Glomerular endothelial cell (primary cell): ENCODE data around the gene DNAH7. TPM values are rescaled to one million over a fixed set of nuclear protein-coding genes. Genes with fewer than 3 reads are reported as not detected.

Experiments used
- DNase-seq: peaks from one replicate; pipeline ENCODE4 v3.0.0-alpha.2; 2011; ENCODE audit warnings: low read depth, low spot score; ENCODE audit errors: extremely low read depth
- total RNA-seq: library from RNA; depleted of rRNA; stranded (reverse); fragments of >200 nt; gene quantifications from 2 replicates; pipeline ENCODE4 v1.2.3, GENCODE V29; 2015

The DNAH7 gene
- total RNA-seq, 1 donor from 2014 or later, result 0.12 TPM

DNA sequence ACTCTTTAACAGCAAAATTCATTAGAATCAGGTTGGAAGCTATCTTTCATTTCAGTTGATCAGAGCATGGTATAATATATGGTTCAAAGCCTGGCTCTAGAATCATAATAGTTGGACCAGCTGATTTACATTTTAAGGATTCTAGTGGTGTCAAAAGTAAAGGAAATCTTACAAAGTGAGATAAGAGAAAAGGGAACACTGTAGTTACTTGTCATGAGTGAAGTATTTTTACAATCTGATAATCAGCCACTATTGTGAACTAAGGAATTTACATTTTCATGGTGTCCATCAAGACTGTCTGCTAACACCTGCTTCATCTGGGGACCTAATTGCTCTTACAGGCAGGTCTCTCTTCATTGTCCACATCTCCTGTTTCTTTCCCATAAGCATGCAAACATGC lies 250.5 kb downstream of the DNAH7 start:
- DNase-seq, result no peak

DNA sequence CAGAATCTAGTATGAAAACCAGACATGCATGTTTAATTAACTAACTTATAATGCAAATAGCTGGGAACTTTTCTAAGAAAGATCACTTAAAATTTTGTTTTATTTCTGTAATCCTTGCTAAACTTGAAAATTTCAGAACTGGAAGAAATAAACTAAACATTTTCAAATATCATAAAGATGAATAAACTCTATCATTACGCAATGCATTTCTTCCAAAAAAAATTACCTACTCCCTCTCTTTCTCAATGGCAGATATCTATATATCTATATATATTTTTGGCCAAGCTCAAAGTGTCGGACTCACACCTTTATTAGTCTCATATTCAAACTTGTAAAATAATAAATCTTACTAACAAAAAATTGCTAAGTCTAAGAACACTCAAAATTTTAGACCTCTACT lies 253.6 kb downstream of the DNAH7 start:
- no peak for DNase-seq

DNA sequence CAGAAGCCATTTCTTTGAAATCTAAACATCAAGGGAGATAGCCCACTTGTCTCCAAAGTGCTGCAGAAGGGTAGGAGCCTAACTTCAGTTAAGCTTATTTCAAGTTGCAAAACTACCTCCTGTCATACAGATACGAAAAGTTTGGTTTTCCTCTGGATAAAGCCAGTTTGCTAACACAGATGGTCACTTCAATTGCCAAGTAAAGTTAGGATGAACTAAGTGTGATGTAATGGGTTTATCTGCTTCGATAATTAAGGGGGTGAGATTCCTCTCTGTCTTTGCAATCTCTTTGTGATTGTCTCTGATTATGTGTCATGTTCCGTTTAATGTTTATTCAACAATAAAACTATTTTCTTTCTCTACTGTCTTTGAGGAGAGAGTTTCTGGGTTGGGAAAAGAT lies 255.2 kb downstream of the DNAH7 start:
- no peak for DNase-seq

DNA sequence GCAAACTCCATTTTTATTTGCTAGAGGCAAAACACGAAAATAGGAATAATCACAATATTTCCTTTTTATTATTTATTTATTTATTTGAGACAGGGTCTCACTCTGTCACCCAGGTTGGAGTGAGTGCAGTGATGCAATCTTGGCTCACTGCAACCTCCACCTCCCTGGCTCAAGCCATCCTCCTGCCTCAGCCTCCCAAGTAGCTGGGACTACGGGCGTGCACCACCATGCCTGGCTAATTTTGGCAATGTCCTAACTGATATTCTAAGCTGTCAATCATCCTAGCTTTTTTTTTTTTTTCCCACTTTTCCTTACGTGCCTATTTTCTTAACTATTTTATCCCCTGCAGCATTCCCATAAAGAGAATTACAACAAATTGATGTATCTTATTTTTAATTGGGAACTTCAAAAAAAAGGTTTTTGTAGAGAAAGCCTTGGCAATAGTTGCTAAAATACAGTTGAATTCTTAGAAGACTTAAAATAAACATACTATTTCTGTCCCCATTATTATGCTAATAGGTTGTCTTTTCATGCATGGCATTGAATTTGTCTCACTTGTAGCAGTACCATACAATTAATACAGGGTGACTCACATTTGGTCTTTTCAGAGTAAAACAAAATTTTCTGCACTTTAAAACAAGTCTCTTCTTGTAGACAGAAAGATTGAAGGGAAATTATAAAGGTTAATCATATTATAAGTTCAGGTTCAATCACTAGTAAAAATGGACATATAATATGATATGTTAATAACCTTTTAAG lies 258.1 kb downstream of the DNAH7 start:
- no peak for DNase-seq

DNA sequence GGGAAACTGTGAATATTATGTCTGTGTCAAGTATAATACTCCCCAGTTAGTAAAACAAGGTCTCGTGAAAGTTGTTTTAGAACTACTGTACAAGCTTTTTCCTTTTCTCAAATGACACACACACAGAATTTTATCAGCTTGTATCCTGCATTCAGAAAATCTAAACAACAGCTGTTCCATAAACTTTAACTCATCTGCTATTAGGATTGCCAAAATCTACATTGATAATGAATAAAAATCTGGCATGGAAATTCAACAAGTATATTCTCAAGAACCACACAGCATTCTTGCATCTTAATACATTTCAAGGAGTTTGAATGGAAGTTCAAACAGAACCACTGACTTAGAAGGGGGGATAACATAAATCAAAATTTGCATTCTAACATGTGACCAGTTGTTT lies 260.4 kb downstream of the DNAH7 start:
- DNase-seq, result no peak

DNA sequence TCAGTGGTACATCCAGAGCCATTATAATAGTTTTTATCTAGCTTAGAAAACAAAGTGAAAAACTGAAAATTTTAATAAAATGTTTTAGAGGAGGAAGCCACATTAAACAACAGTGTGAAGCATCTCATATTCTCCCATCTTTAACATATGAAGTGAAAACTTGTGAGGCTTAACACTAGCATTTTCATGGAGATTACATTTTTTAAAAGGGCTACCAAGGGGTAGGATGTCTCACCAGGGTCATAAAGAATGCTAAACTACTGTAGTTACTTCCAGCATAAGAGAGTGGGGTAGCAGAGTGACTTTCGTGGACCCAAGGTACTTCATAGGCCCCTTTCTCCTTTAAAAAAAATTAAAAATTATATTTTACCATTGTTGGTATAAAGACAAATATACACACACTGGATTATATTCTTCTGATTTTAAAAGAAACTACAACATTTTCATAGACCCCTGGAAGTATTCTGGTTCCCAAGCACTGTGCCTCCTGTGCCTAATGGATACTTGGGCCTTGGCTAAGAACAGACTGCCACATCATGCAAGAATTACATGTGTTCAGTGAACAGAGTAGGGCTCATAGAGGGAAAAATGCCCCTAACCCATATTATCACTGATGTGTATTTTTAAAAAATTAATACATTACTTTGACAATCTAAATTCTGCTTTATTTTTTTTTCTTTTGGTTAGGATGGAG lies 263.2 kb downstream of the DNAH7 start:
- DNase-seq, result no peak

DNA sequence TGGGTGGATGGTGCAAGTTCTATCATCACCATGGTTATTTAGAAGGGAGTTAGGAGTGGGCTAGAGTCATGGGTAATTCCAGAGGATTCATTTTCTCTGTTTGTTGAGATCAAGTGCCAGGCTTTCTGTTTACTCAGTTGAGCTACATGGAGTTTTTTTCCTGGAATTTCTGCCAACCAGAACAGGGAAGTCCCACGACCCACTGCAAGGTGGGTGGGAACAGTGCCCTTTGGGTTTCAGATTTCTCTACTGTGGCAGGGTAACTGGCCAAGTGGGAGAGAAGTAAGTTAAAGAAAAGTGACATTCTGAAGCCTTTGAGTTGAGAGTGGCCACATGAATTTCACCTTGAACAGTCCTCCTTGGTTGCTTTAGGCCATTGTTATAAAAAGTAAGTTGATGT lies 272.8 kb downstream of the DNAH7 start:
- DNase-seq, result no peak

DNA sequence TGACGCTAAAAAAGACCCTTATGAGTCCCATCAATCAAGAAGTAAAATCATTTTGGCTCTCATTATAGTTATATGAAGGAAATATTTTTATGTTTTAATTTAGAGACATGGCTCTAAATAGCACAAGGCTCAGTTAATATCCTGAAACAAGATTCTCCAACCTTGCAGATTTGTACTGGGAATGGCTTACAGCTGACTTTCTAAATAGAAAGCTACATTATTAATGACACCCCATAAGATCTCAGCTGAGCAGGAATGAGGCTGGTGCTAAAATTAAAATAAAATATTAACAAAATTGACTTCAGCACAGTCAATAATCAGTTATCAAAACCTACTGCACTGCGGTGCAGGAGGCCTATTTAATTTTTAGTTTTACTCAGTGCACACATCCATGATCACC lies 274.8 kb downstream of the DNAH7 start:
- DNase-seq, result no peak

DNA sequence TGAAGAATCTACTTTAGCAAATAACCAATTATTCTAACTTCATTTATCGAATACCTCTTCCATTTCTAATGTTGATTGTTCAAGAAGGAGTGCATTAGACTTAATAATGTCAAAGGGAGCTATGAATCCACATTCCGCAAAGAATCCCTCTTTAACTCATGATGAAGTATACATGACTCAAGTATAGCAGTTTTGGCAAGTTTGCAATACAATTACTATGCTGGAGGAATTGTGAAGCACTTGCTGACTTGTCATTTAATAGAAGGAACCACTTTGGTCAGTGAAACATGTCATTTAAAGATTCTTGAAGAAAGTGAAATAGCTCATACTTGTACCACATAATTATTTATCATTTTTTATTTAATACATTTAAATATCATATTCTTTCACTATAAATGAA lies 286.5 kb downstream of the DNAH7 start:
- DNase-seq, result no peak

DNA sequence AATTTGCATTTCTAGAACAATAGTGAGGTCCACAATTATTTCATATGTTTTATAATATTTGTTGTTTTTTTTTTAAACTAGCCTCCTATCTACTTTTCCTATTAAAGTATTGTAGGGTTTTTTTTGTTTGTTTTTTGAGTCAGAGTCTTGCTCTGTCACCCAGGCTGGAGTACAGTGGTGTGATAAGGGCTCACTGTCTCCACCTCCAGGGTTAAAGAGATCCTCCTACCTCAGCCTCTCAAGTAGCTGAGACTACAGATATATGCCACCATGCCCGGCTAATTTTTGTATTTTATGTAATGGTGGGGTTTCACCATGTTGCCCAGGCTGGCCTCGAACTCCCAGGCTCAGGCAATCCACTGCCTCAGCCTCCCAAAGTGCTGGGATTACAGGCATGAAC lies 289.1 kb downstream of the DNAH7 start:
- DNase-seq, result no peak

DNA sequence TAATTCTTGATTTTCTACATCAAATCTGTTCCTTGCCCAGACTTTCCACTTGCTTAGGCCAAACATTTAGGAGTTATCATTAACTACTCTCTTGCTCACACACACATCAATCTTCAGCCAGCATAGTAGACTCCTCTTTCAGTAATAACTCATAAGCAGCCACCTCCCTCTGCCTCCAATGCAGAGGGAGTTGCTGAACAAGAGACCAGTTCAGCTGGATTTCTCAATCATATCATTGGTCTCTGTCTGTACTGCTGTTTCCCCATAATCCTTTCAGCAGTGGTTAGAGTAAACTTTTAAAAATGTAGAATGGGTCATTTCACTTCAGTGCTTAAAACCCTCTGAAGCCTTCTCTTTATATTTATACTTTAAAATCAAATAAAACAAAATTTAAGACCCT lies 298.7 kb downstream of the DNAH7 start:
- DNase-seq, result no peak

DNA sequence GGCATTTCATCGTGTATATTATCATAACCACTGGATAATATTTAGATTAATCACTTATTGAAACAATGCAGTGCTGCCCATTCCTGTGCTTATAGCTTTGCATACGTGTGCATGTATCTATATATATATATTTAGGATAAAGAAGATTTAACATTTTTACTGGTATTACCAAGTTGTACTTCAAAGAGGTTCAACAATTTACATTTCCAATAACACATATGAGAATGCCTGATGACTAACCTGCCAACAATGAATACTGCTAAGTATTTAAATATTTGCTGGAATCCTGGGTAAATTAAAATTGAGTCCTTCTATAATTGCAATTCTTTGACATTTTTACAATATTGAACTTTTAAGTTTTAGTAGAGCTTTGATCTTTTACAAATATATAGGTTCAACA lies 300.2 kb downstream of the DNAH7 start:
- no peak for DNase-seq

DNA sequence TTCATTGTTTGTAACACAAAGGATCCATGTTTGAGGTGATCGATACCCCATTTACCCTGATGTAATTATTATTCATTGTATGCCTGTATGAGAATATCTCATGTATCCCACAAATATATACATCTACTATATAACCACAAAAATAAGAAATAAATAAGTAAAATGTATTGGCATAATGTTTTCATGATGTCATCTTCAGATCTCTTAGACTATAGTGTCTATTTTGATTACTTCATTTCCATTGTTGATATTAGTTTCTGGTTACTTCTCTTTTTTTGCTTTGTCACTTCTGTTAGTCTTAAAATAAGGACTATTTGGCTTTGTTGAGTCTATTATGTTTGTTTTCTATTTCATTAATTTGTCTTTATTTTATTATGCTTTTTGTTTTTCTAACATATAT lies 301.9 kb downstream of the DNAH7 start:
- DNase-seq, result no peak

DNA sequence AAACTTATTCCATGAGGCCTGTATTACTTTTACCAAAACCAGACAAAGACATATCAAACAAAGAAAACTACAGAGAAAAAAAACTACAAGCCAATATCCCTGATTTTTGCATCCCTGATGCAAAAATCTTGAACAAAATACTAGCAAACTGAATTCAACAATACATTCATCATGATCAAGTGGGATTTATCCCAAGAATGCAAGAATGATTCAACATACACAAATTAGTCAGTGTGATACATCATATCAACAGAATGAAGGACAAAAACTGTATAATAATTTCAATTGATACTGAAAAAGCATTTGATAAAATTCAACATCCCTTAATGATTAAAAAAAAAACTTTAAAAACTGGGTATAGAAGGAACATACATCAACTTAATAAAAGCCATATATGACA lies 304.8 kb downstream of the DNAH7 start:
- no peak for DNase-seq

DNA sequence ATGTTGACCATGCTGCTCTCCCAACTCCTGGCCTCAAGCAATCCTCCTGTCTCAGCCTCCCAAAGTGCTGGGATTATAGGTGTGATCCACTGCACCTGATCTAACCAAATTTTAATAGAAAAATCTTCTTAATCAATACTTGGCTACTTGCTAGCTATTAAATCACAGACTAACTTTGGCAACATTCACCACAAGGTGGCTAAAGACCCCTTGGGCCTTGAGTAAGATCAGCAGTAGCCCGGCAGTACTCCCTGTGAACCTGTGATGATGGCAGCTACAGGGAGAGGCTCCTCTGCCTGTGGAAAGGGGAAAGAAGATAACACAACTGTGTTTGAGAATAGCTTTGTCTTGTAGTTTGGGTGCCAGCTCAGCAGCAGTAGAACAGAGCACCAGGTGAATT lies 308.8 kb downstream of the DNAH7 start:
- DNase-seq, result no peak

DNA sequence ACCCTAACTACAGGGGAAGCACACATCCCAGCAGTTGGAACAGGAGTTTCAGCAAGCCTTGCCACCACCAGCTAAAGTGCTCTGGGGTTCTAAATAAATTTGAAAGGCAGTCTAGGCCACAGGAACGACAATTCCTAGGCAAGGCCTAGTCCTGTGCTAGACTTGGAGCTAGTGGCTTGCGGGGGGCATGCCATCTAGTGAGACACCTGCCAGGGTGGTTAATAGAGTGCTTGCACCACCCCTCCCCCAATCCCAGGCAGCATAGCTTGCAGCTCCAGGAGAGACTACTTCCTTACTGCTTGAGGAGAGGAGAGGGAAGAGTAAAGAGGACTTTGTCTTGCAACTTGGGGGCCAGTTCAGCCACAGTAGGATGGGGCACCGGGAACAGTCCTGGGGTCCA lies 309.8 kb downstream of the DNAH7 start:
- no peak for DNase-seq

DNA sequence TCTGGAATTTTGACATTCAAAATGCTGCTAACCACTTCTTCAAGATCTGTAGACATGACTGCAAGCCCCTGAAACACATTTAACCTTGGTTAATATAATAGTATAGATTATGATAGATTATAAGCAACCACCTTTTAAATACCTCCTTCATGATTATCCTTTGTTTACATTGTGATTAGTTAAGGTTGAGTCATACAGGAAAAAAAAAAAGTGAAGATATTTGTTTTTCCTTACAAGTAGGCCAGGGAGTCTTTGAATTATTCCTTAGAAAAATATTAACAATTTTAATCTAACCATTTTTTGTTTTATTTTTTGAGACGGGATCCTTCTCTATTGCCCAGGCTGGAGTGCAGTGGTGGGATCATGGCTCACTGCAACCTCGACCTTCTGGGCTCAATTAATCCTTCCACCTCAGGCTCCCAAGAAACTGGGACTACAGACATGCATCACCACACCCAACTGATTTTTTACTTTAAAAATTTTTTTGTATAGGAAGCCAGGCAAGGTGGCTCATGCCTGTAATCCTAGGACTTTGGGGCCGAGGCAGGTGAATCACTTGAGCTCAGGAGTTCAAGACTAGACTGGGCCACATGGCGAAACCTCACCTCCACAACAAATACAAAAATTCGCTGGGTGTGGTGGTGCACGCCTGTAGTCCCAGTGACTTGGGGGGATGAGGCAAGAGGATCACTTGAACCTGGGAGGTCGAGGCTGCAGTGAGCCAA lies 312.3 kb downstream of the DNAH7 start:
- no peak for DNase-seq

DNA sequence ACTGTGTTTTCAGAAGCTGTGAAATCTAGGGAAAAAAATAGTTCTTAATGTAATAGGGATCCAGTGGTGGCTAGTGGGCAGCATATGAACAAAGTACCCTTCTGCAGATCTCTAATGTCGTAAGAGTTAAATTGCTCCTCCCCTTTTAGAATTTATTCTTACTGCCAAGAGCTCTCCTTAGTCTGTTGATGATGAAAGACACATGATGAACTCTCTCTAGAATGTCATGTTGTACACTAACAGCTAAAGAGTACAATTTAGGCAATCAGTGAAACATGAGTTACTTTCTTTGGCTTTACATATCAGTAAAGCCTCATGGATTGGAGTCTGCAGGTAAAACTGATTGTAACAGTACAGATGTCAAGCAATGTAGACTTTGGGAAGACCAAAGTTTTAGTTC lies 327.4 kb downstream of the DNAH7 start:
- no peak for DNase-seq

DNA sequence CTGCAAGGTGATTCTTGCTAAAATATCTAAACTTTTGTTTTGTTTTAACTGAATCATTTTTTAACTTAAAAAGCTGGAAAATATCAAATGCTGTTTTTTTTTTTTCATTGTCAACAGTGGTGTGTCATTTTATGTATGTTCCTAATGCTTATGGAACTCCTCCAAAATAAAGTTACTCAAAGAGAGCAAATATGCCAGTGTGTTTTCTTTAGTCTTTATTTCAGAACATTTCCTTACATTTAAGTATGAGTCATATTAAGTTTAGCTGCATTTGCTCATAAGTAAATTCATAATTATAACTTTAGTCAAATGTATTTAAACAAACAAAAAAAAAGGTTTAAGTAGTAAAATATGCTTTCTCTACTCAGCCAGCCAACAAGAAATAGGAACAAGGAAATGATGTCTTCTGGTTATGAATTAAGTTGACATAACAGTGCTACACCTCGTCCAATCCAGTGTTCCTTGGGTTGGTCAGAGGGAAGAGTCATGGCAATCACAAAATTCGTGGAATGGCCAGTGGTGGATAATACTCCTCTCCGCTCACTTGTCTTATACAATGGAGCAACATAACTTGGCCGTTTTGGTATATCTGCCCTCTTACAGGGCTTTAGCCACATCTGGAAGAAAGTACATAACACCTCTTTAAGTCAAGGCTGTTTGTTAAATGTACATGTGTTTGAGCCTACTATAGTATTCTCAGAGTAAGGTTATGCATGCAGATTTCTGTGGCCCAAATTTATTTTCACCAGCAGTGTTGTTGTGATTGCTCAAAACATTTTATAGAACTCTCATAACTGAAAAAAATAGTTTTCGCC lies 330.9 kb downstream of the DNAH7 start:
- DNase-seq, result peak; percentile 5

DNA sequence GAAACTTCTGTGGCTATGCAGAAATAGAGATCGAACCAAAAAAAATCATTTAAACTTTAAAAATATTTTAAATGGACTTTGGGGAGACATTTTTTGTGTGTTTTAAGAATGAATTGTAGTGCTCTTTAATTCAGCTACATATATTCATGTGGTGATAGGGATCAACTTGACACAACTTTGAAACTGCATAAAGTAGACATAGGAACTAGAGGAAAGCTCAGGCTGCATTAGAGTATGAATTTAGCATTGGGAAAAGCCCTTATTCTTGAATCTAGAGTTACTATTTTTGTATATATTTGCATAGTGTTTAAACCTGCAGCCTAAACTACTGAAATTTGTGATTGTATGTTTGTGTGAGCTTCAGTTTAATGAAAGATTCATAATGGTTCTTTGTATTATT lies 333.3 kb downstream of the DNAH7 start:
- DNase-seq, result no peak

DNA sequence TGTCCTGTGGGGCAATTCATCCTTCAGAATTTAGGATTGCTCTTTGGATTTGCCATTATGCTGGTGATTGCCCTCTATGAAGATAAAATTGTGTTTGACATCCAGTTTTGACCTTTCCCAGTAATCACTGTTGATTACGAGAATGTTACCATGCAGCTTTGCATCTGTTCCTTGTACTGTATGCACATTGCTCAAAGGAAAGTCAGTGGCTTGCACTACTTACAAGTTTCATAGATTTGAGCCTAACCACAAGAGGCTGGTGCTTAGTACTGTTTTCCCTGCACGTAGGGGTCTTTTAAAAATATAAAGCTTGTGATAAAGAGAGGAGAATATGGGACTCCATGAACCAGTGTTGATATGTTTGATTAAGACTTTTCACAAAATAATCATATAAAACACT lies 333.7 kb downstream of the DNAH7 start:
- DNase-seq, result no peak
